Activated T-cell treated with anti-CD3 and anti-CD28 coated beads, Interleukin-2, amount 50 U/mL, for 1 hour (primary cell): ENCODE measurements around the gene RNF220.

Source experiments
- DNase-seq: peaks from one replicate; pipeline ENCODE4 v3.0.0-alpha.2; 2020

RNF220 gene

GRCh38 chr1:44524655-44525500 is 119.8 kb downstream of the RNF220 start:
- no peak for DNase-seq

GRCh38 chr1:44526295-44527073 is 121.4 kb downstream of the RNF220 start:
- DNase-seq: no peak

GRCh38 chr1:44531785-44532566 is 126.9 kb downstream of the RNF220 start:
- no peak for DNase-seq

GRCh38 chr1:44532567-44532944 is 127.5 kb downstream of the RNF220 start:
- no peak for DNase-seq

- no peak for DNase-seq
Observed at GRCh38 chr1:44534771-44535170, 129.7 kb downstream of the RNF220 start.

- no peak for DNase-seq
Observed at GRCh38 chr1:44536357-44537209, 131.5 kb downstream of the RNF220 start.

- no peak for DNase-seq
Observed at GRCh38 chr1:44537538-44537937, 132.5 kb downstream of the RNF220 start.

- DNase-seq: no peak
Observed at GRCh38 chr1:44537956-44538355, 132.9 kb downstream of the RNF220 start.

GRCh38 chr1:44539991-44540730 is 135.1 kb downstream of the RNF220 start:
- DNase-seq: no peak

GRCh38 chr1:44542420-44543063 is 137.5 kb downstream of the RNF220 start:
- DNase-seq: no peak

- DNase-seq: no peak
Observed at GRCh38 chr1:44543064-44543744, 138.1 kb downstream of the RNF220 start.

- no peak for DNase-seq
Observed at GRCh38 chr1:44543786-44544185, 138.7 kb downstream of the RNF220 start.

GRCh38 chr1:44544960-44545359 is 139.9 kb downstream of the RNF220 start:
- no peak for DNase-seq

- no peak for DNase-seq
Observed at GRCh38 chr1:44545961-44546360, 140.9 kb downstream of the RNF220 start.

- DNase-seq: no peak
Observed at GRCh38 chr1:44546403-44547053, 141.5 kb downstream of the RNF220 start.

GRCh38 chr1:44547361-44547760 is 142.3 kb downstream of the RNF220 start:
- DNase-seq: no peak

GRCh38 chr1:44547837-44548236 is 142.8 kb downstream of the RNF220 start:
- no peak for DNase-seq

GRCh38 chr1:44549510-44549909 is 144.5 kb downstream of the RNF220 start:
- DNase-seq: no peak

- DNase-seq: no peak
Observed at GRCh38 chr1:44553127-44553758, 148.2 kb downstream of the RNF220 start.
